Skeletal muscle tissue (tissue), 4 donors: ENCODE data around the gene ZBED4. TPM values are rescaled to one million over a fixed set of nuclear protein-coding genes. Genes with fewer than 3 reads are reported as not detected.

Experiments
- H3K27ac ChIP-seq: one replicate; pipeline ENCODE4 v1.7.0; 2013; ENCODE audit warnings: mild to moderate bottlenecking, low read depth, low read length, inconsistent platforms
- H3K27me3 ChIP-seq, 3 donors: one replicate each; pipeline ENCODE4 v1.7.0; 2013; ENCODE audit warnings: low read length in 3 of 3; ENCODE audit not compliant: control insufficient read depth in 3 of 3, insufficient read depth in 3 of 3
- H3K36me3 ChIP-seq, 3 donors: one replicate each; pipeline ENCODE4 v1.7.0; 2013; ENCODE audit warnings: low read length in 3 of 3; ENCODE audit not compliant: control insufficient read depth in 3 of 3, insufficient read depth in 3 of 3
- H3K4me1 ChIP-seq, 3 donors: one replicate each; pipeline ENCODE4 v1.7.0; 2013; ENCODE audit warnings: low read length in 3 of 3, mild to moderate bottlenecking in 3 of 3; ENCODE audit not compliant: control insufficient read depth in 3 of 3, insufficient read depth in 3 of 3
- H3K4me3 ChIP-seq, 3 donors: one replicate each; pipeline ENCODE4 v1.7.0; 2013; ENCODE audit warnings: low read length in 3 of 3
- H3K9ac ChIP-seq, 3 donors: one replicate each; pipeline ENCODE4 v1.7.0; 2013; ENCODE audit warnings: low read length in 3 of 3, mild to moderate bottlenecking in 3 of 3, moderate library complexity in 2 of 3, low read depth in 1 of 3
- H3K9me3 ChIP-seq, 3 donors: one replicate each; pipeline ENCODE4 v1.7.0; 2013; ENCODE audit warnings: low read length in 3 of 3; ENCODE audit not compliant: control insufficient read depth in 3 of 3
- total RNA-seq: library from RNA; depleted of rRNA; stranded (reverse); fragments of >200 nt; gene quantifications from one replicate; pipeline ENCODE4 v1.2.3, GENCODE V29; 2014
- donor health status: Osteomylitis.

Gene ZBED4
- total RNA-seq, 1 donor from 2014 or later, result 8.4 TPM

DNA sequence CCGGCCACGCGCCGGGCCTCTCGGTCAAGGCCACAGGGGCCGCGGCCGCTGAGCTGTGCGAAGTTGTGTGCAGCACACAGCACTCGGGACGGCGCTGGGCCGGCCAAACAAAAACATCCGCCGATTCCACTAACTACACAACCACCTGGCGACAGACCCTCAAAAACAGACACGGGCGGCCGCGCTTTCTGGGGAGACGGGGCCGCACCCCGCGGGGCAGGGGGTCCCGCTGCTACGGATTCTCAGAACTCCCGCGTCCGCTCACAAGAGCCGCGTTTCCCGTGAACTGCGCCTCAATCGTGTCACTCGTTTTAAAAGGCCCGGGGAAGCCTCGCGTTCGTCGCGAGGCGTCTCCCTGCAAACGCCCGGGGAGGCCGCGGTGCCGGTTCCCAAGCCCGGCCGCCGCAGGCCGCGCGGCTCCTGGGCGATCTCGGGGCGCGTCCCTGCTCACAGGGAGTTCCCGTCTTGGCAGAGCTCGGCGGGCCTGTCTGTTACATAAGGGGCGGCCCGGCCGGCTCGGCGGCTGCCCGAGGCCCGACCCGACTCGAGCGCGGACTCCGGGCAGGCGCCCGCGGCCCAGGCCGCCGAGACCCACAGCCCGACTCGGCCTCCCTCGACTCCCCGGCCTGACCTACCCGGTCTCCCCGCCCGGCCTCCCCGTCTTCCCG lies 26.9 kb upstream of the ZBED4 start:
- H3K4me3 ChIP-seq, result peak overlapping the region; percentile 78 to 82 (median 79)
- H3K4me1 ChIP-seq, result peaks cover 24 to 32% (median 25%) of the 10 kb centered on the region in 3 donors
- peaks cover 16 to 21% (median 17%) of the 10 kb centered on the region in 3 donors for H3K36me3 ChIP-seq
- H3K27me3 ChIP-seq, result no peaks in the 10 kb centered on the region
- H3K9ac ChIP-seq, result peak overlapping the region; percentile 86 to 89 (median 86)
- peak overlapping the region; percentile 58 for H3K27ac ChIP-seq
- H3K9me3 ChIP-seq, result no peaks in the 10 kb centered on the region

GRCh38 chr22:49827271-49827852 lies 26.3 kb upstream of the ZBED4 start:
- peak overlapping the region; percentile 58 for H3K27ac ChIP-seq
- no peaks in the 10 kb centered on the region for H3K27me3 ChIP-seq
- peaks cover 15 to 21% (median 16%) of the 10 kb centered on the region in 3 donors for H3K36me3 ChIP-seq
- H3K4me1 ChIP-seq, result peaks cover 23 to 31% (median 25%) of the 10 kb centered on the region in 3 donors
- peak overlapping the region; percentile 86 to 89 (median 86) for H3K9ac ChIP-seq
- H3K9me3 ChIP-seq, result no peaks in the 10 kb centered on the region
- H3K4me3 ChIP-seq, result peak overlapping the region in 2 of 3 donors; percentile 78 to 82

GRCh38 chr22:49827853-49828598 lies 25.6 kb upstream of the ZBED4 start, which contains the start of gene BRD1:
BRD1 (minus strand) TSS chr22:49827873; CDS start chr22:49824317, 3,556 bp downstream.
- peaks cover 23 to 31% (median 25%) of the 10 kb centered on the region in 3 donors for H3K4me1 ChIP-seq
- peak within 1 kb of the TSS; percentile 86 to 89 (median 86) for H3K9ac ChIP-seq
- H3K9me3 ChIP-seq, result no peaks in the 10 kb centered on the region
- H3K27me3 ChIP-seq, result no peaks in the 10 kb centered on the region
- H3K4me3 ChIP-seq, result peak within 1 kb of the TSS; percentile 78 to 82 (median 79)
- peaks cover 9 to 15% (median 11%) of the 10 kb centered on the region in 3 donors for H3K36me3 ChIP-seq
- H3K27ac ChIP-seq, result peak within 1 kb of the TSS; percentile 58

GRCh38 chr22:49828599-49828965 lies 25.1 kb upstream of the ZBED4 start:
- Histone ChIP-seq H3K27ac (no peak overlapping the region), H3K9me3 (no peaks in the 10 kb centered on the region), H3K27me3 (no peaks in the 10 kb centered on the region), H3K36me3 (peaks cover 4 to 9% (median 6%) of the 10 kb centered on the region in 3 donors), H3K9ac (no peak overlapping the region), H3K4me3 (no peak overlapping the region), H3K4me1 (peaks cover 23 to 30% (median 24%) of the 10 kb centered on the region in 3 donors)

DNA sequence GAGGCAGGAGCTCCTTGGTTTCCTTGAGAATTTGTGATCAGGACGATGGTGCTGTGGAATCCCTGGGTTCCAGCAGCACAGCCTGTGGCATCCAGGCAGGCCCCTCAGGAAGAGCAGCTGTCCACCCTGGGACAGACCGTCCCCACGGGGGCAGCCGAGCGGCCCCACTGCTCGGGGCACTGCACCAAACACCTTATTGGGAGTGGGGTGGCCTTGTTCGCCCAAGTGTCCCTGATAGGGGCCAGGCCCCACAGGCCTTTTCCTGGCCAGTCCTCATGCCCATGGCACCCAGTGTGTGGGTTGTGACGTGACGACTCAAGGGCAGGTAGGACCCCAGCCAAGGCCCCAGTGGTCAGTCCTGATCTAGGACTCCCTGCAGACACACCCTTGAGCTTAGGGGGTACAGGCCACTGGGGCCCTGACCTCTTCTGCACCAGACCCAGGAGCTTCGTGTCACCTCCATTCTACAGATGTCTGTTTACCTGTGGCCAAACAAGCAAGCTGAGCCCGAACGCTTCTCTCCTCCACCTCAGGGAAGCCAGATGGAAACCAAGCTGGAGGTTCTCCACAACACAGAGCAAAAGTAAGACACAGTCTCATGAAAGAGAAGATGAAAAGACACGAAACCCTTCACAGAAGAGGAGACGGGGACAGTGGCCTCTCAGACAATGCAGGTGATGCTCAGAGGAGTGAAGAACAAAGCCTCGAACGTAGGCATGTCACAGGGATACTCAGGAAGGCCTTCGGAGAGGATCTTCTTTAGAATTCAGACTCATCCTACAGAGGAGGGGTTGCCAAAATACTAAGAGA lies 24.4 kb upstream of the ZBED4 start:
- H3K4me3 ChIP-seq, result no peak overlapping the region
- no peak overlapping the region for H3K9ac ChIP-seq
- H3K9me3 ChIP-seq, result no peaks in the 10 kb centered on the region
- H3K27me3 ChIP-seq, result no peaks in the 10 kb centered on the region
- H3K4me1 ChIP-seq, result peaks cover 22 to 24% (median 23%) of the 10 kb centered on the region in 3 donors
- H3K27ac ChIP-seq, result no peak overlapping the region
- H3K36me3 ChIP-seq, result peaks cover 0 to 6% (median 0%) of the 10 kb centered on the region in 3 donors

GRCh38 chr22:49833340-49834007 lies 20.2 kb upstream of the ZBED4 start:
- Histone ChIP-seq H3K4me3 (no peak overlapping the region), H3K27me3 (no peaks in the 10 kb centered on the region), H3K9ac (no peak overlapping the region), H3K9me3 (no peaks in the 10 kb centered on the region), H3K36me3 (no peaks in the 10 kb centered on the region), H3K4me1 (no peaks in the 10 kb centered on the region), H3K27ac (no peak overlapping the region)

DNA sequence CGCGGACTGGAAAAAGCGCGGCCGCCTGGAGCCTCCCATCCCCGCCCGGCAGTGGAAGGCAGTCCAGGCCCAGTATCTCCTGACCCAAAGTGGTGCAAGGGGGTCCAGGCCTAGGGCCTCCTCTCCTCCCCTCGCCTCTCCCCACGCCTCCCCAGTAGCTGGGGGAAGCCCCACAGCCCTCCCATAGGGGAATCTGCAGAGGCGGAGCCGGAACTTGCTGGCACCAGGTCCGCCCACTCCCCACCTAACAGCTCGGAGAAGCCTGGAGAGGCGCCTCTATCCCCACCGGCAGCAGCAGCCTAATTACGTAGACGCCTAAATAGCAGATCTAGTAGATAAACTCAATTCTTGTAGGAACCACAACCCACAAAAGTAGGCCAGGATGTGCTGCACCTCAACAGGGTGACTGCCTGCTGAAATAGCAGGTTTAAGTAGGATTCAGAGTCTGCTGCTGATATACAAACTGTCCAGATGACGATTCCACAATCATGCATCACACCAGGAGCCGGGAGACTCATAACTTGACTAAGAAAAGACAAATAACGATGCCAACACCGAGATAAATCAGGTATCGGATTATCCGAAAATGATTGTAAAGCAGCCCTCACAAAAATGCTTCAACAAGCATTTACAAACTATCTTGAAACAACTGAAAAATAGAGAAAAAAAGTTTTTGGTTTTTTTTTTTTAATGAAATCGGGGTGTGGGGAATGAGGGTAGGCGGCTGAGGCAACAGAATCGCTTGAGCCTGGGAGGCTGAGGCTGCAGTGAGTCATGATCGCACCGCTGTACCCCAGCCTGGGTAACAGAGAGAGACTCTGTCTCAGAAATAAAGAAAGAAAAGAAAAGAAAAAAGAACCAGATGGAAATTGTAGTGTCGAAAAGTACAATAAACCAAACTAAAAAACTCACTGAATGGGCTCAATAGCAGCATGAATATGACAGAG lies 14.6 kb upstream of the ZBED4 start:
- H3K27me3 ChIP-seq, result no peaks in the 10 kb centered on the region
- no peak overlapping the region for H3K4me3 ChIP-seq
- H3K36me3 ChIP-seq, result no peaks in the 10 kb centered on the region
- H3K27ac ChIP-seq, result no peak overlapping the region
- H3K9me3 ChIP-seq, result no peaks in the 10 kb centered on the region
- no peak overlapping the region for H3K9ac ChIP-seq
- no peaks in the 10 kb centered on the region for H3K4me1 ChIP-seq

GRCh38 chr22:49845241-49845640 lies 8.4 kb upstream of the ZBED4 start:
- Histone ChIP-seq H3K27me3 (peaks cover 18 to 44% (median 42%) of the 10 kb centered on the region in 3 donors), H3K27ac (no peak overlapping the region), H3K9me3 (no peaks in the 10 kb centered on the region), H3K36me3 (no peaks in the 10 kb centered on the region), H3K9ac (no peak overlapping the region), H3K4me3 (no peak overlapping the region), H3K4me1 (peaks cover 2 to 3% (median 2%) of the 10 kb centered on the region in 3 donors)
